GM12864 (cell line): ENCODE results near the gene SERPINB6.

Source experiments
- DNase-seq: peaks from one replicate; pipeline ENCODE4 v3.0.0-alpha.2; 2011; ENCODE audit warnings: low read depth
- H3K4me3 ChIP-seq: 2 replicates; pipeline ENCODE4 v1.5.1; 2011; ENCODE audit warnings: mild to moderate bottlenecking, low read depth, low read length, control low read depth
- TF ChIP-seq, protein P1 (sequence below): IDR thresholded peaks from 2 replicates; pipeline ENCODE4 v1.5.1; 2011; ENCODE audit warnings: low read depth, mild to moderate bottlenecking, moderate library complexity, low read length, control low read depth, inconsistent platforms; ENCODE audit errors: missing control alignments

Gene SERPINB6

DNA sequence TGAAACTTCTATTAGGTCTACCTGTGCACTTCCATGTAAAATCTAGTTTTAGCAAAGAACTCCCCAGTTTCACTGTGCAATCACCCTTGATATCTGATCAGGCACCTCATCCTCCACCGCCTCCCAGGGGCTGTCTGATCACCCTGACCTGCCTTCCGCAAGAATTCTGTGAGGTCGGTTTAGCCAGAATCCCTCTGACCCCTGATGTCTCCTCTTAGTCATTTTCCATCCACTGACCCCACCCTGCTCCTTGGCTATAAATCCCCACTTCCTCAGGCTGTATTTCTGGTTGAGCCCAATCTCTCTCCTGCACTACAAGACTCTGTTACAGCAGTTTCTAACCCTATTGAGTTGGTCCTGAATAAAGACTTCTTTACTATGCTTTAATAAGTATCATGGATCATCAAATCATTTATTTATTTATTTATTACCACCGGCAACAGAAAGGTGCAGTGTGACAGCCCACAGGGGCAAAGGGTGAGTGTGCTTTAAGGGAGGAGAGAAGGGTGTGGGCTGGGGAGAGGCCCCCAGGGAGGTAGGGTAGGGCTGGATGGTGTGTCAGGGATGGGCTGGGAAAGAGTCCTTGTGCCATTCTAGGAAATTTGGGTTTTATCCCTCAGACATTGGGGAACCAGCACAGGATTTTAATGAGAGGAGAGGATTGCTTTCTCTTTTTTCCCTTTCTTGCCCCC is 11.2 kb upstream of the SERPINB6 start:
- TF ChIP-seq, protein P1, sequence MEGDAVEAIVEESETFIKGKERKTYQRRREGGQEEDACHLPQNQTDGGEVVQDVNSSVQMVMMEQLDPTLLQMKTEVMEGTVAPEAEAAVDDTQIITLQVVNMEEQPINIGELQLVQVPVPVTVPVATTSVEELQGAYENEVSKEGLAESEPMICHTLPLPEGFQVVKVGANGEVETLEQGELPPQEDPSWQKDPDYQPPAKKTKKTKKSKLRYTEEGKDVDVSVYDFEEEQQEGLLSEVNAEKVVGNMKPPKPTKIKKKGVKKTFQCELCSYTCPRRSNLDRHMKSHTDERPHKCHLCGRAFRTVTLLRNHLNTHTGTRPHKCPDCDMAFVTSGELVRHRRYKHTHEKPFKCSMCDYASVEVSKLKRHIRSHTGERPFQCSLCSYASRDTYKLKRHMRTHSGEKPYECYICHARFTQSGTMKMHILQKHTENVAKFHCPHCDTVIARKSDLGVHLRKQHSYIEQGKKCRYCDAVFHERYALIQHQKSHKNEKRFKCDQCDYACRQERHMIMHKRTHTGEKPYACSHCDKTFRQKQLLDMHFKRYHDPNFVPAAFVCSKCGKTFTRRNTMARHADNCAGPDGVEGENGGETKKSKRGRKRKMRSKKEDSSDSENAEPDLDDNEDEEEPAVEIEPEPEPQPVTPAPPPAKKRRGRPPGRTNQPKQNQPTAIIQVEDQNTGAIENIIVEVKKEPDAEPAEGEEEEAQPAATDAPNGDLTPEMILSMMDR: no peak
- no peak for DNase-seq
- no peak overlapping the region for H3K4me3 ChIP-seq

DNA sequence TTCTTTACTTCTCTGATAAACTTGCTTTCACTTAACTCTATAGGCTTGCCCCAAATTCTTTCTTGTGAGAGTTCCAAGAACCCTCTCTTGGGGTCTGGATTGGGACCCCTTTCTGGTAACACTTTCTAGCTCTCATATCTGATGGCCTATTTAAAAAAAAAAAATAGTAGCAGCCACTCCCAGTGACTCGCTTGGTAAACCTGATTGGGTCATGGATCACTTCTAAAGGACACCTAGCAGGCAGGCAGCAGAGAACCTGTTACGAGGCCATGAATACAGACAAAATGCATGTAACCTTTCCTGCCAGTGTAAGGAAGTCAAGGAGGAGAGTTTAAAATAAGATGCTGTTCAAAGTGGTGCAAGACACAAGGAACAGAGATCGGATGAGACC is 9.1 kb upstream of the SERPINB6 start:
- no peak for DNase-seq

DNA sequence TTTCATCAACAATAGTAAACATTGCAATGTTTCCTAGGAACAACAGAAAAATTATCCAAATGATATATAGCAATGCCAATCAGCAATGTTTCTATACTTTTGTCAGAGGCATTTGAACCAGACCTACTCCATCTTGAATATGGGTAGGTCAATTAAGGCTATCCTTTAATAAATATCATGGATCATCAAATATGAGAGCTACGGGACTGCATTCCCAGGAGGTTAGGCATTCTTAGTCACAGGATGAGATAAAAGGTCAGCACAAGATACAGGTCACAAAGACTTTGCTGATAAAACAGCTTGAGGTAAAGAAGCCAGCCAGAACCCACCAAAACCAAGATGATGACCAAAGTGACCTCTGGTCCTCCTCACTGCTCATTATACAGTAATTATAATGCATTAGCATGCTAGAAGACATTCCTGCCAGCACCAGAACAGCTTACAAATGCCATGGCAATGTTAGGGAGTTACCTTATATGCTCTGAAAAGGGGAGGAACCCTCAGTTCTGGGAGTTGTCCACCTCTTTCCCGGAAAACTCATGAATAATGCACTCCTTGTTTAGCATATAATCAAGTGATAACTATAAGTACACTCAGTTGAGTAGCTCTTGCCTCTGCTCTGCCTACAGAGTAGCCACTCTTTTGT is 8.6 kb upstream of the SERPINB6 start:
- TF ChIP-seq, protein P1: no peak
- no peak for DNase-seq
- H3K4me3 ChIP-seq: no peak overlapping the region

More for the DNA sequence above, 9.1 kb upstream of the SERPINB6 start:
- no peak overlapping the region for H3K4me3 ChIP-seq
- TF ChIP-seq, protein P1: no peak

DNA sequence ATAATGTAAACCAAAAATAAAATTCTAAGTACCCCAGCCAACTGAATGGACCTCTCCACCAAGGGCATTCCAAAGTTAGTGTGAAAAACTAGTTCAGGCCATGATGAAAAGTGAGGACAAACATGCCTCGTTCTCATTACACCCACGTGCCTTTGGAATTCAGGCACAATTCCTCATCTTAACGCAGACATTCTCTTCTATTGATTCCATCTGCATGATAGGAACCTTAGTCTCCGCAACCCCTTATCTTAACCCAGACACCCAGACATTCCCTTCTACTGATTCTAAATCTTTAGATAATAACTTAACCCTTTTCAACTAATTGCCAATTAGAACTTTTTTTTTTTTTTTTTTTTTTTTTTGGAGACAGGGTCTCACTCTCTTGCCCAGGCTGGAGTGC is 7.6 kb upstream of the SERPINB6 start:
- no peak for DNase-seq
- TF ChIP-seq, protein P1: no peak
- no peak overlapping the region for H3K4me3 ChIP-seq

DNA sequence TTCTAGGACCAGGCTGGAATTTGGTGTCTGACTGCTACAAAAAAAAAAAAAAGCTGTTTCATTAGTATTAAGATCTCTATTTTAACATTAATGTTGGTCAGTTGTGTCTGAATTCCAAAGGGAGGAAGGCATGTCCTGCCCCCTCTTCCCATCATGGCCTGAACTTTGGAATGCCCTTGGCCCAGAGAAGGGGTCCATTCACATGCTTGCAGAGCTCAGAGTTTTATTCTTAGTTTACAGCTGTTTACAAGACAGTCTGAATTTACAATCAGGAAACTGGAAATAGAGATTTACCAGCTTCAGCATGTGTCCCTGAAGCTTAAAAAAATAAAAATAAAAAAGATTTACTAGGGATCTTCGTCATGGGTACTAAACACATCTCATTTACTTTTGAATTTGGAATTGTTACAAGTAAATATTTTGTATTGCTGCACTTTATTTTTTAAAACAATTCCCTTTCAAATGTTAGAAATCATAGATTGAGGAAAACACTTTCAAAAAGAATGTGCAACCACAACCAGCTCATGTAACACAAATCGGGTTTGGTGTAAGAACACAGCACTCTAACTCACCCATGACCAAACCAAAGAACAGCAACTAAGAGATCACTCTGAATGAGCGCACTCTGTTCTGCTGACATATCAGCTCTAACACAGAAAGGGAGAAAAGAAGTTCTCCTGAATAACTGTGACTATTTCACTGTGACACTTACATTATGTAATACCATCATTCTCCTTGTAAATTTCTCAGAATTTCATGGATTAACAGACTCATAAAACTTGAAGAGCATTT is 6.6 kb upstream of the SERPINB6 start:
- no peak for DNase-seq
- TF ChIP-seq, protein P1: no peak

DNA sequence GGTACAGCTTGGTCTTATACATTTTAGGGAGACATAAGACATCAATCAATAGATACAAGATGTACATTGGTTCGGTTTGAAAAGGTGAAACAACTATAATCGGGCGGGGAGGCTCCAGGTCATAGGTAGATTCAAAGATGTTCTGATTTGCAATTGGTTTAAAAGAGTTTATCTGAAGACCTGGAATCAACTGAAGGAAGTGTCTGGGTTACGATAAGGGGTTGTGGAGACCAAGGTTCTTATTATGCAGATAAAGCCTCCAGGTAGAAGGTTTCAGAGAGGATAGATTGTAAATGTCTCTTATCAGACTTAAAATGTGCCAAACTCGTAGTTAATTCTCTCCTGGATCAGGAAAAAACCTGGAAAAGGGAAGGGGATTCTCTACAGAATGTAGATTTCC is 5.9 kb upstream of the SERPINB6 start:
- TF ChIP-seq, protein P1: no peak
- DNase-seq: no peak
- H3K4me3 ChIP-seq: no peak overlapping the region

More for the DNA sequence above, 6.6 kb upstream of the SERPINB6 start:
- H3K4me3 ChIP-seq: no peak overlapping the region
